A549 (cell line): ENCODE results near the gene CDC14A. TPM values are rescaled to one million over a fixed set of nuclear protein-coding genes. Genes with fewer than 3 reads are reported as not detected.

Source experiments
- ATAC-seq, 2 experiments: fragments of 200-7000 bp in 1 of 2; fragments of >200 bp in 1 of 2; cut with Nextera tagmentation in 1 of 2; cut with Tn5 transposase in 1 of 2; 3 replicates each; pipeline versions ENCODE4 v1.8.0 to v1.9.1; 2018 to 2020; ENCODE audit warnings: mild to moderate bottlenecking in 1 of 2, moderate library complexity in 1 of 2
- CTCF ChIA-PET: fragments of 300-600 bp; sonication (Branson Sonifier 250); formaldehyde crosslinking; extraction: SDS; loops from one replicate; lab custom pipeline; 2021; ENCODE audit warnings: antibody characterized with exemption, inconsistent platforms; lab: Yijun Ruan, JAX
- POLR2A ChIA-PET: fragments of 350-600 bp; formaldehyde crosslinking; extraction: SDS; loops from one replicate; lab custom pipeline; 2021; ENCODE audit warnings: antibody characterized with exemption, inconsistent platforms; lab: Yijun Ruan, JAX
- DNase-seq, 2 experiments: peaks; one replicate each; pipeline versions ENCODE4 v3.0.0 to v3.0.0-alpha.2; 2011 to 2016; ENCODE audit warnings: low read depth in 1 of 2, low spot score in 1 of 2
- FAIRE-seq: peaks from 2 replicates; lab custom pipeline; 2011; peaks lifted over from hg19 to GRCh38; lab: Jason Lieb, UNC
- H3K27ac ChIP-seq, 2 experiments: fragments of >200 bp; sonication (Bioruptor Twin); formaldehyde crosslinking; 3 replicates each; pipeline ENCODE4 v1.5.1; 2016 to 2017
- H3K4me1 ChIP-seq: fragments of >200 bp; sonication (Bioruptor Twin); formaldehyde crosslinking; 3 replicates; pipeline ENCODE4 v1.6.1; 2016
- H3K4me2 ChIP-seq: fragments of >200 bp; sonication (Bioruptor Twin); formaldehyde crosslinking; 3 replicates; pipeline ENCODE4 v1.6.1; 2016
- H3K4me3 ChIP-seq: fragments of >200 bp; sonication (Bioruptor Twin); formaldehyde crosslinking; 3 replicates; pipeline ENCODE4 v1.5.1; 2016
- H3K9me3 ChIP-seq: fragments of >200 bp; sonication (Bioruptor Twin); formaldehyde crosslinking; 3 replicates; pipeline ENCODE4 v1.6.1; 2016
- CEBPB ChIP-seq, 2 experiments: fragments of >200 bp in 1 of 2; sonication (Bioruptor Twin) in 1 of 2; formaldehyde crosslinking in 1 of 2; IDR thresholded peaks; 2 replicates each; pipeline ENCODE4 v1.6.1; 2012 to 2016
- E2F6 ChIP-seq: IDR thresholded peaks from 2 replicates; pipeline ENCODE4 v1.6.1; 2012; ENCODE audit warnings: low read depth, borderline replicate concordance
- ESRRA ChIP-seq: fragments of 150-350 bp; IDR thresholded peaks from 2 replicates; pipeline ENCODE4 v1.6.1; 2014; ENCODE audit warnings: mild to moderate bottlenecking, low read length, borderline replicate concordance
- FOSL2 ChIP-seq, 2 experiments: fragments of 450-650 bp in 1 of 2; fragments of >200 bp in 1 of 2; sonication (Bioruptor Twin) in 1 of 2; formaldehyde crosslinking; IDR thresholded peaks; 2 replicates each; pipeline versions ENCODE4 v1.5.0 to v1.6.1; 2016 to 2020; ENCODE audit warnings: mild to moderate bottlenecking in 1 of 2, moderate library complexity in 1 of 2
- FOXS1 ChIP-seq: fragments of 250-450 bp; sonication (Bioruptor Pico); IDR thresholded peaks from 2 replicates; pipeline ENCODE4 v1.5.0; 2020; ENCODE audit warnings: mild to moderate bottlenecking, moderate library complexity
- HDAC2 ChIP-seq: fragments of 200-600 bp; sonication (generic); IDR thresholded peaks from 2 replicates; pipeline ENCODE4 v1.6.1; 2016
- HEYL ChIP-seq: fragments of 250-450 bp; sonication (Bioruptor Pico); IDR thresholded peaks from 2 replicates; pipeline ENCODE4 v1.8.0; 2021; ENCODE audit warnings: mild to moderate bottlenecking, moderate library complexity
- HMGXB4 ChIP-seq: fragments of 250-450 bp; sonication (Bioruptor Pico); IDR thresholded peaks from 2 replicates; pipeline ENCODE4 v1.5.0; 2021; ENCODE audit warnings: mild to moderate bottlenecking, moderate library complexity, borderline replicate concordance
- MAFK ChIP-seq: fragments of 450-650 bp; IDR thresholded peaks from 2 replicates; pipeline ENCODE4 v1.6.1; 2014; ENCODE audit not compliant: partially characterized antibody
- MAZ ChIP-seq: fragments of 150-350 bp; IDR thresholded peaks from 2 replicates; pipeline ENCODE4 v1.6.1; 2014; ENCODE audit warnings: antibody characterized with exemption, low read depth, low read length, borderline replicate concordance
- MYC ChIP-seq: IDR thresholded peaks from 2 replicates; pipeline ENCODE4 v1.6.1; 2012; ENCODE audit warnings: mild to moderate bottlenecking, inconsistent platforms, low read length, improper control_type of control experiment, borderline replicate concordance
- NFE2L2 ChIP-seq: fragments of 150-350 bp; conservative IDR thresholded peaks from 2 replicates; pipeline ENCODE4 v1.6.1; 2014; ENCODE audit warnings: low read length
- NPAS2 ChIP-seq: fragments of 250-450 bp; sonication (Bioruptor Pico); IDR thresholded peaks from 2 replicates; pipeline ENCODE4 v1.8.0; 2022; ENCODE audit warnings: mild to moderate bottlenecking, moderate library complexity, borderline replicate concordance
- POLR2A ChIP-seq: IDR thresholded peaks from 2 replicates; pipeline ENCODE4 v1.6.1; 2012; ENCODE audit warnings: mild to moderate bottlenecking, low read length
- RAD21 ChIP-seq, 2 experiments: fragments of >200 bp in 1 of 2; sonication (Bioruptor Twin) in 1 of 2; formaldehyde crosslinking in 1 of 2; IDR thresholded peaks in 1 of 2; conservative IDR thresholded peaks in 1 of 2; 2 replicates in 1 of 2; 3 replicates in 1 of 2; pipeline ENCODE4 v1.6.1; 2012 to 2018; ENCODE audit warnings: inconsistent platforms in 1 of 2
- RARB ChIP-seq: fragments of 250-450 bp; sonication (Bioruptor Pico); IDR thresholded peaks from 2 replicates; pipeline ENCODE4 v1.8.0; 2021; ENCODE audit warnings: mild to moderate bottlenecking, moderate library complexity
- REST ChIP-seq: fragments of 200-600 bp; sonication (generic); IDR thresholded peaks from 2 replicates; pipeline ENCODE4 v1.6.1; 2016; ENCODE audit warnings: antibody characterized with exemption, mild to moderate bottlenecking, moderate library complexity
- SREBF2 ChIP-seq: fragments of 450-650 bp; IDR thresholded peaks from 2 replicates; pipeline ENCODE4 v1.6.1; 2014; ENCODE audit warnings: mild to moderate bottlenecking, moderate library complexity
- ZC3H11A ChIP-seq: fragments of 450-650 bp; IDR thresholded peaks from 2 replicates; pipeline ENCODE4 v1.6.1; 2014; ENCODE audit warnings: antibody characterized with exemption, mild to moderate bottlenecking
- WGBS: methylation state at CpG from one replicate; pipeline ENCODE4 v1.1.6; 2017; ENCODE audit errors: missing lambda C conversion rate; 5-methylcytosine and 5-hydroxymethylcytosine counted together
- polyA plus RNA-seq, 4 experiments: library from polyadenylated mRNA; depleted of rRNA in 3 of 4; stranded (reverse); fragments of >200 nt; fragmentation: RNase III in 1 of 4; extraction: RNeasy Plus Mini Kit Qiagen cat#74134 plus additional on column Dnase treatment in 1 of 4; gene quantifications; 2 replicates in 3 of 4; 3 replicates in 1 of 4; pipeline ENCODE4 v1.2.3, GENCODE V29; 2011 to 2017
- TF ChIP-seq, protein P1 (sequence below): IDR thresholded peaks from 2 replicates; pipeline ENCODE4 v1.6.1; 2012

The CDC14A gene
- polyA plus RNA-seq, 2 of the 4 experiments (the other 2 are of a cell fraction), result 1.6 to 4.1 TPM

GRCh38 chr1:100360790-100361510 is 8.6 kb downstream of the CDC14A start:
- 57% methylated on average over 2 of the region's 2 CpGs for whole genome bisulfite sequencing
- H3K4me2 ChIP-seq, result no peak overlapping the region
- no peak for ATAC-seq

DNA sequence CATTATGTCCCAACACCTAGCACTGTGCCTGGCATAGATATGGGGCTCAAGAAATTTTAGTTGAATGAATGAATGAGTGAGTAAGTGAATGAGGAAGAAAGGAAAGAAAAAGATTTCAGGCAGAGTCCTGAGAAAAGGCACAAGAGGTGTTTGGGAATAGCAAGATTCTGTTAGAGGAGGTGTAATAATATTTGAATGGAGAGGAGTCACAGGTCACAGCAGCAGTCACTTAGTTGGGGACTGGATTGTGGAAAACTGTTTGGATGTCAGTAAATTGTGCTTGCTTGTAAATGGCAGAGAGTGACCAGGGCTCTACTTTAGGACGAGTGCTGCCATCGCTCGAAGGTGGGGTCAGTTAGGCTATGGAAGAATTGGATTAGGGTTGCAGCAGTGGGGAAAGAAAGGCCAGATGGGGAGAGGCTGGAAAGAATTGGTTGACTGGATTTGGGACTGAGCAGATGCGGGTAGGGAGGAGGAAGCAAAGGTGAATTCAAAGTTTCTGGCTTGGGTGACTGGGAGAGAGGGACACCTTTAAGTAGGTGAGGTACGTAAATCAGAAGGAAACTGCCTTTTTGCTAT is 9.3 kb downstream of the CDC14A start:
- CTCF ChIA-PET, result no interaction called here
- no peak for TF ChIP-seq REST
- TF ChIP-seq HEYL (CRISPR knock-in tag), result no peak
- TF ChIP-seq RARB (CRISPR knock-in tag), result no peak
- no peak for TF ChIP-seq NPAS2 (CRISPR knock-in tag)
- no peak for TF ChIP-seq RAD21 (conservative IDR thresholded peaks at IDR 0.05 in 1 of 2, IDR thresholded peaks at IDR 0.05 in 1 of 2)
- TF ChIP-seq HDAC2, result no peak
- no peak for TF ChIP-seq ESRRA
- TF ChIP-seq, protein P1, sequence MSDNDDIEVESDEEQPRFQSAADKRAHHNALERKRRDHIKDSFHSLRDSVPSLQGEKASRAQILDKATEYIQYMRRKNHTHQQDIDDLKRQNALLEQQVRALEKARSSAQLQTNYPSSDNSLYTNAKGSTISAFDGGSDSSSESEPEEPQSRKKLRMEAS, result no peak
- TF ChIP-seq E2F6, result no peak
- no peak for TF ChIP-seq HMGXB4 (CRISPR knock-in tag)
- TF ChIP-seq, all 56 proteins: peak for 0
- Histone ChIP-seq H3K4me2 (no peak overlapping the region), H3K27ac (no peak overlapping the region), H3K4me1 (no peaks in the 10 kb centered on the region), H3K4me3 (no peak overlapping the region), H3K9me3 (no peaks in the 10 kb centered on the region)
- WGBS, result 92% methylated on average over 5 of the region's 5 CpGs
- DNase-seq (no peak), ATAC-seq (no peak), FAIRE-seq (no peak)
- POLR2A ChIA-PET, result no interaction called here

More at GRCh38 chr1:100360790-100361510, 8.6 kb downstream of the CDC14A start:
- no peak for FAIRE-seq
- TF ChIP-seq SREBF2 (no peak), MYC (no peak), CEBPB (IDR thresholded peaks at IDR 0.05) (no peak), FOXS1 (CRISPR knock-in tag) (no peak), POLR2A (no peak), NFE2L2 (no peak), MAZ (no peak), ZC3H11A (no peak), NPAS2 (CRISPR knock-in tag) (no peak), RARB (CRISPR knock-in tag) (no peak), MAFK (no peak), FOSL2 (IDR thresholded peaks at IDR 0.05) (no peak), FOSL2 (CRISPR knock-in tag; IDR thresholded peaks at IDR 0.05) (no peak), HDAC2 (no peak)
- TF ChIP-seq, all 56 proteins: peak for 0
- H3K9me3 ChIP-seq, result no peaks in the 10 kb centered on the region
- DNase-seq, result no peak
- POLR2A ChIA-PET, result no interaction called here
- no peak overlapping the region for H3K27ac ChIP-seq
- CTCF ChIA-PET, result no interaction called here
- H3K4me3 ChIP-seq, result no peak overlapping the region
- no peaks in the 10 kb centered on the region for H3K4me1 ChIP-seq
